LNCAP (cell line): Measurements from ENCODE around the gene TCEA2.
A peak's percentile ranks its signal among the peaks of the same experiment; 100 is the strongest.

Experiments used
- TF ChIP-seq, protein P1 (sequence below): fragments of 450-650 bp; IDR thresholded peaks from 2 replicates; pipeline ENCODE4 v1.5.1; 2017; ENCODE audit warnings: mild to moderate bottlenecking

Gene TCEA2

DNA sequence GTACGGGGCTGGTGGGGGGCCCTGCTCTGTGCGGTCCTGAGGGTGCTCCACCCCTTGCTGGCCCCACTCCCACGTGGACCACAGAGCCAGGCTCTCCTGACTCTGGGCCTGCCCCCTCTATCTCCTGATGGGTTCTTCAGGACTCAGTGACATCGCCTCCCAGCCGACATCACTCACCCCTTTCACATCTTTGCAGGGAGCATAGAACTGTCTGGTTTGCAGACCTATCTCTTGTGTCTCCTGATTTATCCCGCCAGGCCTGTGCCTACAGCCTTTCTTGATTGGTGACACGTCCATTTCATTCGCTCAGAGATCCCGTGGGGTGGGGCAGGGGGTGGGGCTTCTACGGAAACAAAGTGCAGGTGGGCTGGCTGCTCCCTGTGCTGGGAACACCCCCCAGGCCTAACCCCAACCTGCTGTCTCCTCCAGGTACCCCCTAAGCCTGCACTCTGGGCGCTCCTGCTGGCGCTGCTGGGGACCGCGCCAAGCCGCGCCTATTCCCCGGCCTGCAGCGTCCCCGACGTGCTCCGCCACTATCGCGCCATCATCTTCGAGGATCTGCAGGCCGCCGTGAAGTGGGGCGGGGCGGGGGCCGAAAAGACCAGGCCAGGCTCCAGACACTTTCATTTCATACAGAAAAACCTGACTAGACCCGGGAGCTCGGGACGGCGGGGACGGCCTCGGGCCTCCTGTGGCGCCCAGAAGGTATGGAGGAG lies 25.3 kb upstream of the TCEA2 start:
- TF ChIP-seq, protein P1, sequence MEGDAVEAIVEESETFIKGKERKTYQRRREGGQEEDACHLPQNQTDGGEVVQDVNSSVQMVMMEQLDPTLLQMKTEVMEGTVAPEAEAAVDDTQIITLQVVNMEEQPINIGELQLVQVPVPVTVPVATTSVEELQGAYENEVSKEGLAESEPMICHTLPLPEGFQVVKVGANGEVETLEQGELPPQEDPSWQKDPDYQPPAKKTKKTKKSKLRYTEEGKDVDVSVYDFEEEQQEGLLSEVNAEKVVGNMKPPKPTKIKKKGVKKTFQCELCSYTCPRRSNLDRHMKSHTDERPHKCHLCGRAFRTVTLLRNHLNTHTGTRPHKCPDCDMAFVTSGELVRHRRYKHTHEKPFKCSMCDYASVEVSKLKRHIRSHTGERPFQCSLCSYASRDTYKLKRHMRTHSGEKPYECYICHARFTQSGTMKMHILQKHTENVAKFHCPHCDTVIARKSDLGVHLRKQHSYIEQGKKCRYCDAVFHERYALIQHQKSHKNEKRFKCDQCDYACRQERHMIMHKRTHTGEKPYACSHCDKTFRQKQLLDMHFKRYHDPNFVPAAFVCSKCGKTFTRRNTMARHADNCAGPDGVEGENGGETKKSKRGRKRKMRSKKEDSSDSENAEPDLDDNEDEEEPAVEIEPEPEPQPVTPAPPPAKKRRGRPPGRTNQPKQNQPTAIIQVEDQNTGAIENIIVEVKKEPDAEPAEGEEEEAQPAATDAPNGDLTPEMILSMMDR: no peak

- TF ChIP-seq, protein P1: no peak
Measured at GRCh38 chr20:64038224-64038564, 24.8 kb upstream of the TCEA2 start.

GRCh38 chr20:64038565-64039292 lies 24.3 kb upstream of the TCEA2 start:
- TF ChIP-seq, protein P1: peak; percentile 84

GRCh38 chr20:64039293-64040160 lies 23.5 kb upstream of the TCEA2 start:
- TF ChIP-seq, protein P1: no peak

GRCh38 chr20:64040231-64041039 lies 22.6 kb upstream of the TCEA2 start:
- TF ChIP-seq, protein P1: no peak

DNA sequence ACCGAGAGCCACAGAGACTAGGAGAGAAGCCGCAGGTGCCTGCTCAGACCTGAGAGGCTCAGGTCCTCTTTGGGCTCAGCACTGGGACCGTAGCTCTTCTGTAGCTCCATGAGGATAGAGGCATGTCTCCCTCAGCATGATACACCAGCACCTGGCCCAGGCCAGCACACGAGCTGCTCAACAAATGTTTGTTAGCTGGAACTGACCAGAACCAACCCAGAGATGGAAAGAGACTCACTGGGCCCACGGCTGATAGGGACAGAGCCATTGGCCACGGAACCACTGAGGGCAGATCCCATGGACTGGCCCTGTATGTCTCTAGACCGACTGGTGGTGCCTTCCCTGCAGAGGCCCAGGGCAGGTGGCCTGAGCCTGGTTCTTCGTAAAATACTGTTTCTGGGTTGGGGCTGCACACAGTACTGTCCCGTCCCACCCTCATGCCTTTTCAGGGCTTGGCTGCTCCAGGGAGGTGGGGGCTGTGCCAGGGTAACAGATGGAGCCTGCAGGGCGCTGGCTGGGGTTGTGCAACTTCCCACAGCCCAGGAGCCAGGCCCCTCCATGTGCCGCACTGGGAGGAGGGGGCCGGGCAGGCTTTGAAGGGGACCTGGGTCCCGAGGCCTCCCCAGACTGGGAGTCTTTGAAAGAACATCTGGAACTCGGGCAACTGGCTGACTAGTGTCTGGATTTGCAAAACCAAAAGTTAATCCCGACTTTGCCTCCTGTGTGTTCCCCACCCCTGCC lies 21.8 kb upstream of the TCEA2 start:
- TF ChIP-seq, protein P1: no peak
